HEK293 (cell line): ENCODE data around the gene TBX1.

Experiments
- KLF10 ChIP-seq: fragments of 450-650 bp; IDR thresholded peaks from 2 replicates; pipeline ENCODE4 v1.5.1; 2018; ENCODE audit warnings: missing biosample characterization, mild to moderate bottlenecking, missing genetic modification characterization
- MZF1 ChIP-seq: fragments of 450-650 bp; formaldehyde crosslinking; IDR thresholded peaks from 2 replicates; pipeline ENCODE4 v1.5.1; 2017; ENCODE audit warnings: missing biosample characterization, missing genetic modification characterization, borderline replicate concordance
- SETDB1 ChIP-seq: IDR thresholded peaks from one replicate; pipeline ENCODE4 v1.6.1; 2017; ENCODE audit warnings: mild to moderate bottlenecking, low read length, moderate library complexity, mixed read lengths; ENCODE audit not compliant: insufficient read length
- TCF7L2 ChIP-seq: IDR thresholded peaks from 2 replicates; pipeline ENCODE4 v1.6.1; 2011; ENCODE audit warnings: low read depth, mild to moderate bottlenecking, inconsistent platforms, low read length, moderate library complexity, borderline replicate concordance
- ZBTB20 ChIP-seq: fragments of 450-650 bp; formaldehyde crosslinking; IDR thresholded peaks from 2 replicates; pipeline ENCODE4 v1.5.1; 2016; ENCODE audit warnings: missing biosample characterization, missing genetic modification characterization
- ZFP37 ChIP-seq: fragments of 450-650 bp; formaldehyde crosslinking; IDR thresholded peaks from 2 replicates; pipeline ENCODE4 v1.5.1; 2016; ENCODE audit warnings: missing biosample characterization, missing genetic modification characterization
- ZFP69B ChIP-seq: fragments of 450-650 bp; formaldehyde crosslinking; IDR thresholded peaks from 2 replicates; pipeline ENCODE4 v1.5.1; 2016; ENCODE audit warnings: missing biosample characterization, missing genetic modification characterization
- ZNF121 ChIP-seq: fragments of 450-650 bp; formaldehyde crosslinking; IDR thresholded peaks from 2 replicates; pipeline ENCODE4 v1.5.1; 2016; ENCODE audit warnings: missing biosample characterization, missing genetic modification characterization
- ZNF132 ChIP-seq: fragments of 450-650 bp; formaldehyde crosslinking; IDR thresholded peaks from 2 replicates; pipeline ENCODE4 v1.5.1; 2017; ENCODE audit warnings: missing biosample characterization, missing genetic modification characterization, borderline replicate concordance
- ZNF202 ChIP-seq: fragments of 450-650 bp; formaldehyde crosslinking; IDR thresholded peaks from 2 replicates; pipeline ENCODE4 v1.5.1; 2016; ENCODE audit warnings: missing biosample characterization, missing genetic modification characterization, borderline replicate concordance
- ZNF302 ChIP-seq: fragments of 450-650 bp; formaldehyde crosslinking; IDR thresholded peaks from 2 replicates; pipeline ENCODE4 v1.5.1; 2016; ENCODE audit warnings: missing biosample characterization, missing genetic modification characterization, low read depth
- ZNF324 ChIP-seq: fragments of 450-650 bp; formaldehyde crosslinking; IDR thresholded peaks from 2 replicates; pipeline ENCODE4 v1.5.1; 2016; ENCODE audit warnings: missing biosample characterization, missing genetic modification characterization
- ZNF341 ChIP-seq: fragments of 450-650 bp; formaldehyde crosslinking; IDR thresholded peaks from 2 replicates; pipeline ENCODE4; 2016; ENCODE audit warnings: low read depth, missing biosample characterization, missing genetic modification characterization
- ZNF350 ChIP-seq: fragments of 450-650 bp; formaldehyde crosslinking; IDR thresholded peaks from 2 replicates; pipeline ENCODE4 v1.5.0; 2017; ENCODE audit warnings: missing biosample characterization, mild to moderate bottlenecking, missing genetic modification characterization
- ZNF354C ChIP-seq: fragments of 450-650 bp; formaldehyde crosslinking; IDR thresholded peaks from 2 replicates; pipeline ENCODE4 v1.5.1; 2016; ENCODE audit warnings: missing biosample characterization, missing genetic modification characterization, low read depth, borderline replicate concordance
- ZNF366 ChIP-seq: fragments of 450-650 bp; formaldehyde crosslinking; conservative IDR thresholded peaks from 2 replicates; pipeline ENCODE4 v1.5.1; 2016; ENCODE audit warnings: missing biosample characterization, missing genetic modification characterization
- ZNF544 ChIP-seq: fragments of 450-650 bp; formaldehyde crosslinking; IDR thresholded peaks from 2 replicates; pipeline ENCODE4 v1.5.0; 2017; ENCODE audit warnings: missing biosample characterization, missing genetic modification characterization
- ZNF561 ChIP-seq: fragments of 450-650 bp; IDR thresholded peaks from 2 replicates; pipeline ENCODE4 v1.5.1; 2018; ENCODE audit warnings: missing biosample characterization, missing genetic modification characterization, borderline replicate concordance
- ZNF571 ChIP-seq: fragments of 450-650 bp; formaldehyde crosslinking; IDR thresholded peaks from 2 replicates; pipeline ENCODE4 v1.5.0; 2017; ENCODE audit warnings: missing biosample characterization, missing genetic modification characterization
- ZNF585B ChIP-seq: fragments of 450-650 bp; formaldehyde crosslinking; IDR thresholded peaks from 2 replicates; pipeline ENCODE4 v1.5.1; 2016; ENCODE audit warnings: missing biosample characterization, missing genetic modification characterization
- ZNF658 ChIP-seq: fragments of 450-650 bp; formaldehyde crosslinking; IDR thresholded peaks from 2 replicates; pipeline ENCODE4; 2016; ENCODE audit warnings: missing biosample characterization, missing genetic modification characterization
- ZNF777 ChIP-seq: fragments of 450-650 bp; formaldehyde crosslinking; IDR thresholded peaks from 2 replicates; pipeline ENCODE4 v1.5.1; 2017; ENCODE audit warnings: missing biosample characterization, missing genetic modification characterization, borderline replicate concordance
- ZNF792 ChIP-seq: fragments of 450-650 bp; formaldehyde crosslinking; IDR thresholded peaks from 2 replicates; pipeline ENCODE4 v1.5.1; 2016; ENCODE audit warnings: missing biosample characterization, missing genetic modification characterization
- ZSCAN16 ChIP-seq: fragments of 450-650 bp; formaldehyde crosslinking; IDR thresholded peaks from 2 replicates; pipeline ENCODE4 v1.5.1; 2016; ENCODE audit warnings: missing biosample characterization, missing genetic modification characterization
- ZSCAN23 ChIP-seq: fragments of 450-650 bp; formaldehyde crosslinking; IDR thresholded peaks from 2 replicates; pipeline ENCODE4 v1.5.1; 2016; ENCODE audit warnings: missing biosample characterization, missing genetic modification characterization
- TF ChIP-seq, protein P1 (sequence below): fragments of 450-650 bp; formaldehyde crosslinking; optimal IDR thresholded peaks from 2 replicates; pipeline ENCODE3; 2016; ENCODE audit warnings: missing biosample characterization, mild to moderate bottlenecking, missing genetic modification characterization
- TF ChIP-seq, protein P2 (sequence below): fragments of 450-650 bp; formaldehyde crosslinking; conservative IDR thresholded peaks from 2 replicates; pipeline ENCODE4 v1.5.1; 2016; ENCODE audit warnings: low read depth, missing biosample characterization, missing genetic modification characterization
- TF ChIP-seq, protein P3 (sequence below): fragments of 450-650 bp; formaldehyde crosslinking; IDR thresholded peaks from 2 replicates; pipeline ENCODE4 v1.5.1; 2016; ENCODE audit warnings: missing biosample characterization, missing genetic modification characterization
- TF ChIP-seq, protein P4 (sequence below): fragments of 450-650 bp; formaldehyde crosslinking; IDR thresholded peaks from 2 replicates; pipeline ENCODE4 v1.5.1; 2016; ENCODE audit warnings: missing biosample characterization, missing genetic modification characterization
- TF ChIP-seq, protein P5 (sequence below): IDR thresholded peaks from 2 replicates; pipeline ENCODE4 v1.6.1; 2011; ENCODE audit warnings: mild to moderate bottlenecking, low read depth, low read length, borderline replicate concordance

The TBX1 gene

DNA sequence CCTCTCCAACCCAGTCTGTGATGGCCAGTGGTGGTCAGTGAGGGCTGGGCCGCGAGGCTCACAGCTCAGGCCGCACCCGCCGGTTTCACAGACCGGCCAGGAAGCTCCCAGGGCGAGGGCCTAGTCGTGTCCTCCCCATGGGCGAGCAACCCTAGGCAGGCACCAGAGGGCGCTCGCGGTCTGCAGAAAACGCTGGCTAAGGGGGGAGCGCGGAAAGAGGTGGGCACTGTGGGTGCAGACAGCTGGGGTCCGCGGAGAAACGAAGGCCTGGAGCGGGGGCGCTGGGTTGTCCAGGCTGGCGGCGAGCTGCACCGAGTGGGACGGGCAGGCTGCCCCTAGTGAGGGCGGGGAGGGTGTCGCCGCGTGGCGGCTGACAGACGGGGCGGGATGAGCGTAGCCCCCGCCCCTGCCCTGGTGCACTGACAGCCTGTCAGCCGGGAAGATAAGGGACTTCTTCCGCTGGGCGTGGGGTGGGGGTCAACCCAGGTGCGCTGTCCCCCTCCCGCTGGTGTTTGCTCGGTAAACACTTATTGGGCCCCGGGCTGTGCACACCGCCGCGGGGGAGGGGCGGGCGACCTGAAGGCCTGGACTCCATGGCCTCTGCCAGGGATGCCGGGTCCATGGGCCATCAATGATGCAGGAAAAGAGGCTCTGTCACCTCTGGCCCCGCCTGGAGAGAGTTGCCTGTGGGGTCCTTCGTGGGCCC lies 29.8 kb upstream of the TBX1 start (continued):
- no peak for TF ChIP-seq ZNF792 (tag by site-specific recombination)
- TF ChIP-seq ZNF366 (tag by site-specific recombination): peak; percentile 55; the same call in 1 of the 2 replicates
- TF ChIP-seq ZNF777 (tag by site-specific recombination): peak; percentile 92; the same call in 1 of the 2 replicates
- TF ChIP-seq, protein P1, sequence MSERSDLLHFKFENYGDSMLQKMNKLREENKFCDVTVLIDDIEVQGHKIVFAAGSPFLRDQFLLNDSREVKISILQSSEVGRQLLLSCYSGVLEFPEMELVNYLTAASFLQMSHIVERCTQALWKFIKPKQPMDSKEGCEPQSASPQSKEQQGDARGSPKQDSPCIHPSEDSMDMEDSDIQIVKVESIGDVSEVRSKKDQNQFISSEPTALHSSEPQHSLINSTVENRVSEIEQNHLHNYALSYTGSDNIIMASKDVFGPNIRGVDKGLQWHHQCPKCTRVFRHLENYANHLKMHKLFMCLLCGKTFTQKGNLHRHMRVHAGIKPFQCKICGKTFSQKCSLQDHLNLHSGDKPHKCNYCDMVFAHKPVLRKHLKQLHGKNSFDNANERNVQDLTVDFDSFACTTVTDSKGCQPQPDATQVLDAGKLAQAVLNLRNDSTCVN (tag by site-specific recombination): peak; percentile 55
- TF ChIP-seq TCF7L2: no peak
- TF ChIP-seq ZNF341 (tag by site-specific recombination): no peak
- no peak for TF ChIP-seq ZNF302
- no peak for TF ChIP-seq ZNF571 (tag by site-specific recombination)
- TF ChIP-seq, protein P2, sequence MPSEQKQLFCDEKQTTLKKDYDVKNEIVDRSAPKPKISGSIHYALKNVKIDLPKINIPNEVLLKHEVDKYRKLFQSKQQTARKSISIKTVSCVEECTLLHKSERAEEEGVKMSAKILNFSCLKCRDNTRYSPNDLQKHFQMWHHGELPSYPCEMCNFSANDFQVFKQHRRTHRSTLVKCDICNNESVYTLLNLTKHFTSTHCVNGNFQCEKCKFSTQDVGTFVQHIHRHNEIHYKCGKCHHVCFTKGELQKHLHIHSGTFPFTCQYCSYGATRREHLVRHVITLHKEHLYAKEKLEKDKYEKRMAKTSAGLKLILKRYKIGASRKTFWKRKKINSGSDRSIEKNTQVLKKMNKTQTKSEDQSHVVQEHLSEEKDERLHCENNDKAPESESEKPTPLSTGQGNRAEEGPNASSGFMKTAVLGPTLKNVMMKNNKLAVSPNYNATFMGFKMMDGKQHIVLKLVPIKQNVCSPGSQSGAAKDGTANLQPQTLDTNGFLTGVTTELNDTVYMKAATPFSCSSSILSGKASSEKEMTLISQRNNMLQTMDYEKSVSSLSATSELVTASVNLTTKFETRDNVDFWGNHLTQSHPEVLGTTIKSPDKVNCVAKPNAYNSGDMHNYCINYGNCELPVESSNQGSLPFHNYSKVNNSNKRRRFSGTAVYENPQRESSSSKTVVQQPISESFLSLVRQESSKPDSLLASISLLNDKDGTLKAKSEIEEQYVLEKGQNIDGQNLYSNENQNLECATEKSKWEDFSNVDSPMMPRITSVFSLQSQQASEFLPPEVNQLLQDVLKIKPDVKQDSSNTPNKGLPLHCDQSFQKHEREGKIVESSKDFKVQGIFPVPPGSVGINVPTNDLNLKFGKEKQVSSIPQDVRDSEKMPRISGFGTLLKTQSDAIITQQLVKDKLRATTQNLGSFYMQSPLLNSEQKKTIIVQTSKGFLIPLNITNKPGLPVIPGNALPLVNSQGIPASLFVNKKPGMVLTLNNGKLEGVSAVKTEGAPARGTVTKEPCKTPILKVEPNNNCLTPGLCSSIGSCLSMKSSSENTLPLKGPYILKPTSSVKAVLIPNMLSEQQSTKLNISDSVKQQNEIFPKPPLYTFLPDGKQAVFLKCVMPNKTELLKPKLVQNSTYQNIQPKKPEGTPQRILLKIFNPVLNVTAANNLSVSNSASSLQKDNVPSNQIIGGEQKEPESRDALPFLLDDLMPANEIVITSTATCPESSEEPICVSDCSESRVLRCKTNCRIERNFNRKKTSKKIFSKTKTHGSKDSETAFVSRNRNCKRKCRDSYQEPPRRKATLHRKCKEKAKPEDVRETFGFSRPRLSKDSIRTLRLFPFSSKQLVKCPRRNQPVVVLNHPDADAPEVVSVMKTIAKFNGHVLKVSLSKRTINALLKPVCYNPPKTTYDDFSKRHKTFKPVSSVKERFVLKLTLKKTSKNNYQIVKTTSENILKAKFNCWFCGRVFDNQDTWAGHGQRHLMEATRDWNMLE (tag by site-specific recombination): no peak
- TF ChIP-seq SETDB1: no peak
- TF ChIP-seq ZNF202 (tag by site-specific recombination): no peak
- TF ChIP-seq ZNF658 (tag by site-specific recombination): no peak
- TF ChIP-seq ZBTB20 (tag by site-specific recombination): no peak
- TF ChIP-seq ZFP69B (tag by site-specific recombination): no peak
- no peak for TF ChIP-seq ZSCAN16 (tag by site-specific recombination)
- no peak for TF ChIP-seq MZF1 (tag by site-specific recombination)
- TF ChIP-seq, protein P3, sequence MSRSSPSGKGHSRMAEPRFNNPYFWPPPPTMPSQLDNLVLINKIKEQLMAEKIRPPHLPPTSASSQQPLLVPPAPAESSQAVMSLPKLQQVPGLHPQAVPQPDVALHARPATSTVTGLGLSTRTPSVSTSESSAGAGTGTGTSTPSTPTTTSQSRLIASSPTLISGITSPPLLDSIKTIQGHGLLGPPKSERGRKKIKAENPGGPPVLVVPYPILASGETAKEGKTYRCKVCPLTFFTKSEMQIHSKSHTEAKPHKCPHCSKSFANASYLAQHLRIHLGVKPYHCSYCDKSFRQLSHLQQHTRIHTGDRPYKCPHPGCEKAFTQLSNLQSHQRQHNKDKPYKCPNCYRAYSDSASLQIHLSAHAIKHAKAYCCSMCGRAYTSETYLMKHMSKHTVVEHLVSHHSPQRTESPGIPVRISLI (tag by site-specific recombination): no peak
- TF ChIP-seq, protein P4, sequence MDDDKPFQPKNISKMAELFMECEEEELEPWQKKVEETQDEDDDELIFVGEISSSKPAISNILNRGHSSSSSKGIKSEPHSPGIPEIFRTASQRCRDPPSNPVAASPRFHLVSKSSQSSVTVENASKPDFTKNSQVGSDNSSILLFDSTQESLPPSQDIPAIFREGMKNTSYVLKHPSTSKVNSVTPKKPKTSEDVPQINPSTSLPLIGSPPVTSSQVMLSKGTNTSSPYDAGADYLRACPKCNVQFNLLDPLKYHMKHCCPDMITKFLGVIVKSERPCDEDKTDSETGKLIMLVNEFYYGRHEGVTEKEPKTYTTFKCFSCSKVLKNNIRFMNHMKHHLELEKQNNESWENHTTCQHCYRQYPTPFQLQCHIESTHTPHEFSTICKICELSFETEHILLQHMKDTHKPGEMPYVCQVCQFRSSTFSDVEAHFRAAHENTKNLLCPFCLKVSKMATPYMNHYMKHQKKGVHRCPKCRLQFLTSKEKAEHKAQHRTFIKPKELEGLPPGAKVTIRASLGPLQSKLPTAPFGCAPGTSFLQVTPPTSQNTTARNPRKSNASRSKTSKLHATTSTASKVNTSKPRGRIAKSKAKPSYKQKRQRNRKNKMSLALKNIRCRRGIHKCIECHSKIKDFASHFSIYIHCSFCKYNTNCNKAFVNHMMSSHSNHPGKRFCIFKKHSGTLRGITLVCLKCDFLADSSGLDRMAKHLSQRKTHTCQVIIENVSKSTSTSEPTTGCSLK: no peak
- 0 out of 2 replicates have a peak, but pooled peaks have one; percentile 53 for TF ChIP-seq ZNF561
- TF ChIP-seq ZNF354C (tag by site-specific recombination): no peak
- no peak for TF ChIP-seq ZNF121 (tag by site-specific recombination)
- TF ChIP-seq KLF10 (tag by site-specific recombination): no peak
- TF ChIP-seq ZNF324 (tag by site-specific recombination): no peak
- TF ChIP-seq ZNF585B (tag by site-specific recombination): no peak
- TF ChIP-seq ZFP37 (tag by site-specific recombination): no peak
- TF ChIP-seq ZSCAN23: no peak
- TF ChIP-seq ZNF132 (tag by site-specific recombination): no peak
- no peak for TF ChIP-seq ZNF544 (tag by site-specific recombination)
- TF ChIP-seq, protein P5, sequence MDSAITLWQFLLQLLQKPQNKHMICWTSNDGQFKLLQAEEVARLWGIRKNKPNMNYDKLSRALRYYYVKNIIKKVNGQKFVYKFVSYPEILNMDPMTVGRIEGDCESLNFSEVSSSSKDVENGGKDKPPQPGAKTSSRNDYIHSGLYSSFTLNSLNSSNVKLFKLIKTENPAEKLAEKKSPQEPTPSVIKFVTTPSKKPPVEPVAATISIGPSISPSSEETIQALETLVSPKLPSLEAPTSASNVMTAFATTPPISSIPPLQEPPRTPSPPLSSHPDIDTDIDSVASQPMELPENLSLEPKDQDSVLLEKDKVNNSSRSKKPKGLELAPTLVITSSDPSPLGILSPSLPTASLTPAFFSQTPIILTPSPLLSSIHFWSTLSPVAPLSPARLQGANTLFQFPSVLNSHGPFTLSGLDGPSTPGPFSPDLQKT: no peak
- no peak for TF ChIP-seq ZNF350 (tag by site-specific recombination)
